IMR-90 (cell line): ENCODE data around the gene MED23.

Source experiments
- CEBPB ChIP-seq: IDR thresholded peaks from 2 replicates; pipeline ENCODE4 v1.6.1; 2012; ENCODE audit warnings: low read depth, low read length, improper control_type of control experiment
- MAFK ChIP-seq: IDR thresholded peaks from 2 replicates; pipeline ENCODE4 v1.6.1; 2012; ENCODE audit warnings: low read depth, low read length, improper control_type of control experiment
- NFE2L2 ChIP-seq: fragments of 150-350 bp; IDR thresholded peaks from 2 replicates; pipeline ENCODE4 v1.6.1; 2016; ENCODE audit warnings: low read depth, mild to moderate bottlenecking, low read length
- POLR2A ChIP-seq: IDR thresholded peaks from 2 replicates; pipeline ENCODE4 v1.6.1; 2012; ENCODE audit warnings: mild to moderate bottlenecking, low read depth, low read length
- RAD21 ChIP-seq: IDR thresholded peaks from 2 replicates; pipeline ENCODE4 v1.6.1; 2012; ENCODE audit warnings: low read length, improper control_type of control experiment
- RFX5 ChIP-seq: IDR thresholded peaks from 2 replicates; pipeline ENCODE4 v1.8.0; 2012; ENCODE audit warnings: low read depth, mild to moderate bottlenecking, low read length, moderate library complexity
- SMC3 ChIP-seq: fragments of 150-350 bp; IDR thresholded peaks from 2 replicates; pipeline ENCODE4 v1.6.1; 2016; ENCODE audit warnings: low read depth, mild to moderate bottlenecking, antibody characterized with exemption, low read length, moderate library complexity
- TF ChIP-seq, protein P1 (sequence below): conservative IDR thresholded peaks from 2 replicates; pipeline ENCODE4 v1.5.1; 2012; ENCODE audit warnings: mild to moderate bottlenecking, low read depth, low read length, improper control_type of control experiment

DNA sequence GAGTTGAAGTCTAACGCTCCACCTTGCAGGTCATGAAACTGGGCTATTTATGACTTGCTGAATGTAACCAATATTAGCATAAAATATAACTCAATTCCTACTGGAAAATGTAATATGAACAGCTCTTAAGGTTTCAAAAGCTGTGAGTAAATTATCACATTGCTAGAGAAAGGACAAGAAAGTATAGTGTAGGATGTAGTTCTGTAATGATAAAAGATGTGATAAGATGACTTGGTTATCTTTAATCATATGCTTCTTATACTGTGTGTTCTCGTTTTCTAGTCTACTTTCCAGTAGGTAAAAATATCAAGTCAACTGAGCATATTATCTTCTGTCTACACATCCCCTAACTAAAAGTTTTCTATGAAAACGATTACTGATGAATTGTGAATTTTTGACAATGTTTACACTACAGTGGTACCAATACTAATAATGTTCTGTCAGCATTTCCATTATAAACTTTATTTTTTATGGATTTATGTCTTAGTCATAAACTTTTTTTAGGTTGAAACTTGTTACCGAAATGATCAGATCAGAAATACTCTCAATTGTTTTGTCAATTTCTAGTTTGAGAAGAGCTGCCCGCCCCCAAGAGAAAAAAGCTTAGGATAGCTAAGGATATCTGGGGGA lies 14.6 kb downstream of the MED23 start:
- TF ChIP-seq, protein P1, sequence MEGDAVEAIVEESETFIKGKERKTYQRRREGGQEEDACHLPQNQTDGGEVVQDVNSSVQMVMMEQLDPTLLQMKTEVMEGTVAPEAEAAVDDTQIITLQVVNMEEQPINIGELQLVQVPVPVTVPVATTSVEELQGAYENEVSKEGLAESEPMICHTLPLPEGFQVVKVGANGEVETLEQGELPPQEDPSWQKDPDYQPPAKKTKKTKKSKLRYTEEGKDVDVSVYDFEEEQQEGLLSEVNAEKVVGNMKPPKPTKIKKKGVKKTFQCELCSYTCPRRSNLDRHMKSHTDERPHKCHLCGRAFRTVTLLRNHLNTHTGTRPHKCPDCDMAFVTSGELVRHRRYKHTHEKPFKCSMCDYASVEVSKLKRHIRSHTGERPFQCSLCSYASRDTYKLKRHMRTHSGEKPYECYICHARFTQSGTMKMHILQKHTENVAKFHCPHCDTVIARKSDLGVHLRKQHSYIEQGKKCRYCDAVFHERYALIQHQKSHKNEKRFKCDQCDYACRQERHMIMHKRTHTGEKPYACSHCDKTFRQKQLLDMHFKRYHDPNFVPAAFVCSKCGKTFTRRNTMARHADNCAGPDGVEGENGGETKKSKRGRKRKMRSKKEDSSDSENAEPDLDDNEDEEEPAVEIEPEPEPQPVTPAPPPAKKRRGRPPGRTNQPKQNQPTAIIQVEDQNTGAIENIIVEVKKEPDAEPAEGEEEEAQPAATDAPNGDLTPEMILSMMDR: no peak
- TF ChIP-seq MAFK: peak; percentile 55
- TF ChIP-seq POLR2A: no peak
- no peak for TF ChIP-seq SMC3
- TF ChIP-seq CEBPB: no peak
- no peak for TF ChIP-seq RFX5
- TF ChIP-seq NFE2L2: no peak
- TF ChIP-seq RAD21: no peak
